ENCODE results near the gene FBXO4.

DNA sequence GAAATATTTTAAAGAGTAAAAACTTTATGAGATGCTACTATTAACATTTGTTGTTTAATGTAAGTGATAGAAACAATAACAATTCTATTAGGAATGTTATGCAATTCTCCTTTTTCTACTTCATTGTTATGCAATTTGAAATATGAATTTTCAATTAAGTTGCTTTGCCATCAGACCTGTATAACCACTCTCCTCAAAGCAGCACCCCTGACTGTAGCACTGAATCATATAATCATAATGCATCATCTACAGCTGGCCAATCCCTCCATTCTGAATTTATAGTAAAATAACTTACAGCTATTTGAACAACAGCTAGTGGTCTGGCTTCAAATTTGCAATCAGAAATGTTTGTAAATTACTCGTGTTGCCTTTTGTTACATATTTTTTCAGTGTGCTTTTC is 29.2 kb downstream of the FBXO4 start:
- no peak for TF ChIP-seq ZNF565 (CRISPR knock-in tag; conservative IDR thresholded peaks at IDR 0.05; ENCODE audit: low read depth)
- TF ChIP-seq ARNTL (CRISPR knock-in tag; IDR thresholded peaks at IDR 0.05; ENCODE audit: borderline replicate concordance, low read depth): no peak
- no peak for TF ChIP-seq ZFP30 (CRISPR knock-in tag; IDR thresholded peaks at IDR 0.05)
- no peak for TF ChIP-seq ESRRG (CRISPR knock-in tag; IDR thresholded peaks at IDR 0.05)
- no peak for TF ChIP-seq PPARA (CRISPR knock-in tag; IDR thresholded peaks at IDR 0.05; ENCODE audit: borderline replicate concordance)
- TF ChIP-seq TSHZ2 (CRISPR knock-in tag; IDR thresholded peaks at IDR 0.05): no peak
- TF ChIP-seq CSDC2 (CRISPR knock-in tag; IDR thresholded peaks at IDR 0.05): no peak
- TF ChIP-seq ZNF8 (CRISPR knock-in tag; IDR thresholded peaks at IDR 0.05): no peak
- TF ChIP-seq, protein P1, sequence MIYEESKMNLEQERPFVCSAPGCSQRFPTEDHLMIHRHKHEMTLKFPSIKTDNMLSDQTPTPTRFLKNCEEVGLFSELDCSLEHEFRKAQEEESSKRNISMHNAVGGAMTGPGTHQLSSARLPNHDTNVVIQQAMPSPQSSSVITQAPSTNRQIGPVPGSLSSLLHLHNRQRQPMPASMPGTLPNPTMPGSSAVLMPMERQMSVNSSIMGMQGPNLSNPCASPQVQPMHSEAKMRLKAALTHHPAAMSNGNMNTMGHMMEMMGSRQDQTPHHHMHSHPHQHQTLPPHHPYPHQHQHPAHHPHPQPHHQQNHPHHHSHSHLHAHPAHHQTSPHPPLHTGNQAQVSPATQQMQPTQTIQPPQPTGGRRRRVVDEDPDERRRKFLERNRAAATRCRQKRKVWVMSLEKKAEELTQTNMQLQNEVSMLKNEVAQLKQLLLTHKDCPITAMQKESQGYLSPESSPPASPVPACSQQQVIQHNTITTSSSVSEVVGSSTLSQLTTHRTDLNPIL (CRISPR knock-in tag; IDR thresholded peaks at IDR 0.05; ENCODE audit: low read depth): no peak
- TF ChIP-seq BACH2 (CRISPR knock-in tag; IDR thresholded peaks at IDR 0.05; ENCODE audit: borderline replicate concordance): no peak
- TF ChIP-seq, protein P2, sequence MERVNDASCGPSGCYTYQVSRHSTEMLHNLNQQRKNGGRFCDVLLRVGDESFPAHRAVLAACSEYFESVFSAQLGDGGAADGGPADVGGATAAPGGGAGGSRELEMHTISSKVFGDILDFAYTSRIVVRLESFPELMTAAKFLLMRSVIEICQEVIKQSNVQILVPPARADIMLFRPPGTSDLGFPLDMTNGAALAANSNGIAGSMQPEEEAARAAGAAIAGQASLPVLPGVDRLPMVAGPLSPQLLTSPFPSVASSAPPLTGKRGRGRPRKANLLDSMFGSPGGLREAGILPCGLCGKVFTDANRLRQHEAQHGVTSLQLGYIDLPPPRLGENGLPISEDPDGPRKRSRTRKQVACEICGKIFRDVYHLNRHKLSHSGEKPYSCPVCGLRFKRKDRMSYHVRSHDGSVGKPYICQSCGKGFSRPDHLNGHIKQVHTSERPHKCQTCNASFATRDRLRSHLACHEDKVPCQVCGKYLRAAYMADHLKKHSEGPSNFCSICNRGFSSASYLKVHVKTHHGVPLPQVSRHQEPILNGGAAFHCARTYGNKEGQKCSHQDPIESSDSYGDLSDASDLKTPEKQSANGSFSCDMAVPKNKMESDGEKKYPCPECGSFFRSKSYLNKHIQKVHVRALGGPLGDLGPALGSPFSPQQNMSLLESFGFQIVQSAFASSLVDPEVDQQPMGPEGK (CRISPR knock-in tag; IDR thresholded peaks at IDR 0.05; ENCODE audit: borderline replicate concordance): no peak
- TF ChIP-seq OSR1 (CRISPR knock-in tag; IDR thresholded peaks at IDR 0.05): no peak
